GM15510 (cell line): Measurements from ENCODE around the gene AFMID.

ENCODE experiments used
- POLR2A ChIP-seq: IDR thresholded peaks from 3 replicates; pipeline ENCODE4 v1.6.1; 2011; ENCODE audit warnings: borderline replicate concordance; ENCODE audit not compliant: insufficient read length; ENCODE audit errors: extremely low read depth

Gene AFMID

DNA sequence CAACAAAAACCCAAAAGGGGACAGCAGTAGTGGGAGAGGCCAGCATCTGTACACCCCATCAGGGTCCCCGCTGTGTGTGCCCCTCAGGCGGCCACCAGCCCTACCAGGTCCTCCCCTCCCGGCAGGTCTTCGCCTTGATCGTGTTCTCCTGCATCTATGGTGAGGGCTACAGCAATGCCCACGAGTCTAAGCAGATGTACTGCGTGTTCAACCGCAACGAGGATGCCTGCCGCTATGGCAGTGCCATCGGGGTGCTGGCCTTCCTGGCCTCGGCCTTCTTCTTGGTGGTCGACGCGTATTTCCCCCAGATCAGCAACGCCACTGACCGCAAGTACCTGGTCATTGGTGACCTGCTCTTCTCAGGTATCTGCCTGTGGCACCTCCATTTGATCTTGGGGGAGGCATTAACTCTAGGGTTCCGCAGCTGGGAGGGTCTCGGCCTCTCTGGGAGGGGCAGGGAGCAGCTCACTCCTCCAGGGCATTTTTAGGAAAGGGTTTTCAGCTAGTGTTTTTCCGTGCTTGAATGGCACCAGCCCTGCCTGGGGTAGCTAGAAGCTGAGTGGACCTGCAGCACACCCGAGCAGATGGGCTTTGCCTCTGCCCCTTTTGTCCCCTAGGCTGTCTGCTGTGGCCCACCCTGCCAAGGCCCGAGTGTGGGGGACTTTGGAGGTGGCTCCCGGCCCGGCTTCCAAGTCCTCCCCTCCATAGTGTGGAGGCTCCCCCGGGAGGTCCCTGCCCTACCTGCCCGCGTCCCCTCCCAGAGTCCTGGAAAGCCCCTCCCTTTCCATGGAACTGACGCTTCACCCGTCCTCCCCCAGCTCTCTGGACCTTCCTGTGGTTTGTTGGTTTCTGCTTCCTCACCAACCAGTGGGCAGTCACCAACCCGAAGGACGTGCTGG, 16.2 kb upstream of the AFMID start:
- no peak for TF ChIP-seq POLR2A

- TF ChIP-seq POLR2A, result peak; percentile 0
Measured at GRCh38 chr17:78171591-78172248, 15.4 kb upstream of the AFMID start.

GRCh38 chr17:78172249-78173051, 14.7 kb upstream of the AFMID start:
- TF ChIP-seq POLR2A, result no peak

GRCh38 chr17:78173097-78173715, 14.0 kb upstream of the AFMID start:
- TF ChIP-seq POLR2A, result no peak

DNA sequence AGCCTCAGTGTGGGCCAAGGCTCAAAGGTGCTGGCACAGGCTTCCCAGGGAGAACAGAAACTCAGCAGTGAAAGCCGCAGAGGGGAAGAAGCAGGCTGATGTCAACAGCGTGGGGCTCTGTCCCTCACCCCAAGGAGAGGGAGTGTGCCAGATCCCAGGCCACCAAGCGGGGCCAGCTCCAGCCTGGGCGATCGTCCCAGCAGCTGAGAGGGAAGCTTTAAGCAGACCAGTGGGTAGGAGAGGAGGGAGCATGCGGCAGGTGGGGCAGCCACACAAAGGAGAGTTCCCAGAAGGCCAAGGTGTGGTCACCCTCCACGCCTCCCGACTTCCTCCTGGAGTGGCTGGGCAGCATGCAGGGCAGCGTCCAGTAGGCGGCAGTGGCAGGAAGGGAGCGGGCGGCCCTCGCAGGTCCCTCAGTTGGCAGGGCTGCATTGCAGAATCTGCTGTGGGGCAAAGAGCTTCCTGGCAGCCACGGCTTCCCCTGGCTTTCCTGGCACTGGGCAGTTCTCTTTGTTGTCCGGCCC, 12.8 kb upstream of the AFMID start:
- TF ChIP-seq POLR2A, result peak; percentile 57

GRCh38 chr17:78174870-78175642, 12.1 kb upstream of the AFMID start:
- no peak for TF ChIP-seq POLR2A

GRCh38 chr17:78175643-78175981, 11.6 kb upstream of the AFMID start:
- peak; percentile 17 for TF ChIP-seq POLR2A

DNA sequence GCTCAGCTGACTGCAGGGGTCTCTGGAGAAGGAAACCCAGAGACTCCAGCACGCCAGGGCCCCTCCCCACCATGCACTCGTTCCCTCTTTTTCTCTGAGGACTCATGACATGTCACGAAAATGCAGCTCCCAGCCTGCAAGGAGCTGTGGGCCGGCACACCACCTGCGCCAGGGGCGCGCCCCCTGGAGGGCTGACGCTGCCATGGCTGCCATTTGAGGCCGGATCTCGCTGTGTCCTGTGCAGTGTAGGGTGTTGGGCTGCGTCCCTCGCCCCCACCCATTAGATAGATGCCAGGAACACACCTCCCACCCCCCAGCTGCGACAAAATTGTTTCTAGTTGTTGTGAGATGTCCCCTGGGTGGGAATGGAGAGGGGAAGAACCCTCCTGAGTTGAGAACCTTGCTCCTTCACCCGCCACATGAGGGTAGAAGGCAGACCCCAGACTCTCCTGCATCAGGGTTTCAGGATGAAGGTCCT, 10.6 kb upstream of the AFMID start:
- peak; percentile 44 for TF ChIP-seq POLR2A

GRCh38 chr17:78179372-78179771, 7.8 kb upstream of the AFMID start:
- TF ChIP-seq POLR2A, result no peak

DNA sequence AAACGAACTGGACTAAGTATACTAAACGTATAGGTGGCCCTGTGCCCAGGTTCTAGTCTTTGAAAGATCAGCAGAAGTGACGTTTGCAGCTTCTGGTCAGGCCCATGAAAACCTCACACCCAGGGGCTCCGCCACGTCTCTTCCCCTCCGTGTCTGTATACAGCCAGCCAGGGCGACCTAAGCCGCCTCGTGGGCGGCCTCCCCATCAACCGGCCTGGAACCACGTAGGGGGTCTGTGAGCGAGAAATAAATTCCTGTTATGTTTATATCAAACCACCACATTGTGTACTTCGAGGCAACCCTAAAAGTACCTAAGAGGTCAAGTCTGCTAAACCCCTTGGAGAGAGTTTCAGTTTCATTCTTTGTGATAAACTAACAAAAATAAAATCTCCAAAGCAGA, 7.1 kb upstream of the AFMID start:
- TF ChIP-seq POLR2A, result no peak

DNA sequence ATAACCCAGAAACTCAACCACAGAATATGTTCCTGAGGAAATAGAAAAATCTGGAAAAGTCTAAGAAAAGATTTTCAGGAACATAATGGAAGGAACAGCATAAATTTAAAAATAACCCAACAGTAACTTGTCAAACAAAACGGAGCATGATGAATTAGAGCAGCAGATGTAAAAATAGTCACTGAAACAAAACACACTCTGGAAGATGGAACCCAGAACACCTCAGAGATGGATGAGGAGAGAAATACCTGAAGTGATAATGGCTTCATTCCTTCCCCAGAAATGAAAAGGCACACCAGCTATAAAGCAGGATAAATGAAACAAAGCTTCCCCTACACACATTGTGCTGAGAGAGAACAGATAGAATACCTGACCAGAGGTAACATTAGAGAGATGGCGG, 6.7 kb upstream of the AFMID start:
- no peak for TF ChIP-seq POLR2A

- TF ChIP-seq POLR2A, result no peak
Measured at GRCh38 chr17:78182504-78182903, 4.7 kb upstream of the AFMID start.

DNA sequence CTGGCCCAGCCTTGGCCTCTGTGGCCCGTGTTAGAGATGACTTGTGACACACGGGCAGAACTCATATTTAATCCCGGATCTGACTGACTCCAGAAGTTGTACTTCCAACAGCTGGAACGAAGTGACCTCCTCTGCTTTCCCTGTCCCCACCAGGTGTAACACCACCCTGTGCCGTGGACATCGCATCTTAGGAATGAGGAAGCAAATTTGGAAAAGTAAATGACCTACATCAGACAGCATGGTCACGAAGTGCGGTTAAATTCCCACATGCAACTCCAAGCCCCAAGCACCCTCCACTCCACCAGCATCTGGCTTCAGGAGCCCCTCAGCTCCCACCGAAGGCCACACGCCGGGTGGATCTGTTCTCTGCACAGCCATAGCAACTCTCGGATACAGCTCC, 3.2 kb upstream of the AFMID start:
- TF ChIP-seq POLR2A, result no peak

- TF ChIP-seq POLR2A, result no peak
Measured at GRCh38 chr17:78184351-78184750, 2.8 kb upstream of the AFMID start.
